ENCODE results near the gene AMPH.

DNA sequence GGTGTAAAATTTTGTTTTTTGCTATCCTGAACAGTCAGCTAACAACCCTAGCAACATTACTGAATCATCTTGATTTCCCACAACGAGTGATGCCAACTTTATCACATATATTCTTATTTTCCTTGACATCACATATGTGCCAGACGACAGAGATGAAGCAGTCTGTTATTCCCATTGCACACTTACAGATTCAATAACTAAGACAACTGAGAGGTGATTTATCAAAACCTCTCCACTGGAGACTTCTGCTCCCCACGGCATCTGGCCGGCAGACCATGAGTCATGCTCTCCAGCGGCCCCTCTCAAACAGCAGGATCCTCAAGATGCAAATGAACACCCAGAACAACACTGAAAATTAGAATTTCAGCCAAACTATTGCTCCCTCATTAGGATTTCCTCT lies 57.1 kb downstream of the AMPH start:
- no peak for TF ChIP-seq EP300 (IDR thresholded peaks at IDR 0.05)
- TF ChIP-seq POLR2A (IDR thresholded peaks at IDR 0.05), result no peak

All from tibial nerve (tissue), 3 donors.